HG03342 (cell line): Measurements from ENCODE around the gene F2RL3.
"Not testable (repeated sequence)": the region's sequence is repeated elsewhere in the genome, so short reads cannot be mapped to it uniquely, and the experiment has no call there.

ENCODE experiments used
- ATAC-seq: cut with Tn5 transposase; IDR thresholded peaks from one replicate; pipeline ENCODE4 v1.9.1; 2021; ENCODE audit warnings: mild to moderate bottlenecking, moderate library complexity; ENCODE audit not compliant: unreplicated experiment

The F2RL3 gene

GRCh38 chr19:16919496-16919895 is 30.7 kb downstream of the F2RL3 start:
- ATAC-seq = no peak

- ATAC-seq = no peak
Measured at GRCh38 chr19:16920816-16921529, 32.2 kb downstream of the F2RL3 start.

- ATAC-seq = no peak
Measured at GRCh38 chr19:16921766-16922591, 33.2 kb downstream of the F2RL3 start.

GRCh38 chr19:16922592-16922934 is 33.8 kb downstream of the F2RL3 start:
- no peak for ATAC-seq

- no peak for ATAC-seq
Measured at GRCh38 chr19:16922949-16923348, 34.1 kb downstream of the F2RL3 start.

GRCh38 chr19:16927883-16928282 is 39.1 kb downstream of the F2RL3 start:
- no peak for ATAC-seq

GRCh38 chr19:16928351-16928750 is 39.6 kb downstream of the F2RL3 start:
- ATAC-seq = no peak

- no peak for ATAC-seq
Measured at GRCh38 chr19:16928916-16929315, 40.1 kb downstream of the F2RL3 start.

GRCh38 chr19:16930753-16931152 is 42.0 kb downstream of the F2RL3 start:
- ATAC-seq = no peak

GRCh38 chr19:16931306-16931705 is 42.5 kb downstream of the F2RL3 start:
- ATAC-seq = no peak

- ATAC-seq = no peak
Measured at GRCh38 chr19:16934489-16934888, 45.7 kb downstream of the F2RL3 start.

- ATAC-seq = no peak
Measured at GRCh38 chr19:16936901-16937300, 48.1 kb downstream of the F2RL3 start.

- not testable (repeated sequence) for ATAC-seq
Measured at GRCh38 chr19:16937796-16938195, 49.0 kb downstream of the F2RL3 start.

GRCh38 chr19:16938211-16938610 is 49.4 kb downstream of the F2RL3 start:
- no peak for ATAC-seq

- not testable (repeated sequence) for ATAC-seq
Measured at GRCh38 chr19:16940063-16940462, 51.3 kb downstream of the F2RL3 start.

GRCh38 chr19:16940626-16941025 is 51.8 kb downstream of the F2RL3 start:
- no peak for ATAC-seq
